ENCODE data around the gene MFAP5.

DNA sequence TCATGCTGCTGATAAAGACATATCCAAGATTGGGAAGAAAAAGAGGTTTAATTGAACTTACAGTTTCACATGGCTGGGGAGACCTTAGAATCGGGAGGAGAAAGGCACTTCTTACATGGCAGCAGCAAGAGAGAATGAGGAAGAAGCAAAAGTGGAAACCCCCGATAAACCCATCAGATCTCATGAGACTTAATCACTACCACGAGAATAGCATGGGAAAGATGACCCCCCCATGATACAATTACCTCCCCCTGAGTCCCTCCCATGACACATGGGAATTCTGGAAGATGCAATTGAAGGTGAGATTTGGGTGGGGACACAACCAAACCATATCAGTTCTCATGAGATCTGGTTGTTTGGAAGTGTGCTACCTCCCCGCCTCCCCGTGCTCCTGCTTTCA is 9.8 kb upstream of the MFAP5 start:
- TF ChIP-seq BHLHE40 (IDR thresholded peaks at IDR 0.05; ENCODE audit: borderline replicate concordance) = no peak
- no peak for TF ChIP-seq LEF1 (IDR thresholded peaks at IDR 0.05; ENCODE audit: borderline replicate concordance)
- TF ChIP-seq SP1 (IDR thresholded peaks at IDR 0.05) = no peak
- no peak for TF ChIP-seq CTBP1 (IDR thresholded peaks at IDR 0.05; ENCODE audit: borderline replicate concordance)
- no peak for TF ChIP-seq FOXM1 (IDR thresholded peaks at IDR 0.05; ENCODE audit: borderline replicate concordance)

Data from HEK293T (cell line).